Panc1 (cell line): ENCODE data around the gene MKRN2. TPM values are rescaled to one million over a fixed set of nuclear protein-coding genes. Genes with fewer than 3 reads are reported as not detected.

Experiments used
- ATAC-seq: fragments of 200-7000 bp; cut with Tn5 transposase; 2 replicates; pipeline ENCODE4 v1.9.1; 2020; ENCODE audit warnings: mild to moderate bottlenecking, moderate library complexity
- BruUV-seq: library from RNA; stranded (reverse); fragments of 400-500 nt; replicated peaks from 2 replicates; lab custom pipeline; 2021; lab: Mats Ljungman, UMichigan
- CTCF ChIA-PET: fragments of 300-600 bp; sonication (Branson Sonifier 250); formaldehyde crosslinking; loops from one replicate; lab custom pipeline; 2022; ENCODE audit warnings: antibody characterized with exemption; lab: Charles Lee
- POLR2A ChIA-PET: fragments of 300-600 bp; sonication (Branson Sonifier 250); formaldehyde crosslinking; loops from one replicate; lab custom pipeline; 2022; ENCODE audit warnings: antibody characterized with exemption; lab: Charles Lee
- DNase-seq: peaks from one replicate; pipeline ENCODE4 v3.0.0-alpha.2; 2010; ENCODE audit warnings: low read depth, low spot score
- H3K27ac ChIP-seq: 2 replicates; pipeline ENCODE4 v1.5.1; 2011; ENCODE audit warnings: mild to moderate bottlenecking, low read length, inconsistent platforms
- H3K27me3 ChIP-seq: fragments of 200-500 bp; sonication (Bioruptor generic); 2 replicates; pipeline ENCODE4 v1.6.0; 2014; ENCODE audit warnings: low read length, inconsistent platforms; ENCODE audit not compliant: control insufficient read depth, insufficient read depth
- H3K36me3 ChIP-seq: fragments of 200-500 bp; sonication (Bioruptor generic); 2 replicates; pipeline ENCODE4 v1.5.1; 2014; ENCODE audit warnings: inconsistent platforms, mild to moderate bottlenecking, low read length, moderate library complexity; ENCODE audit not compliant: control insufficient read depth, insufficient read depth
- H3K4me1 ChIP-seq: 2 replicates; pipeline ENCODE4 v1.5.1; 2011; ENCODE audit warnings: inconsistent platforms, mild to moderate bottlenecking, low read length, moderate library complexity; ENCODE audit not compliant: control insufficient read depth, insufficient read depth
- H3K4me3 ChIP-seq, 2 experiments: 2 replicates each; pipeline ENCODE4 v1.5.1; 2011 to 2012; ENCODE audit warnings: low read depth in 2 of 2, low read length in 2 of 2, mild to moderate bottlenecking in 2 of 2, inconsistent platforms in 1 of 2, moderate library complexity in 1 of 2
- H3K9me3 ChIP-seq: fragments of 200-500 bp; sonication (Bioruptor generic); 2 replicates; pipeline ENCODE4 v1.5.1; 2014; ENCODE audit warnings: low read depth, mild to moderate bottlenecking, inconsistent platforms, low read length, moderate library complexity; ENCODE audit not compliant: control insufficient read depth, insufficient read depth
- POLR2AphosphoS5 ChIP-seq: IDR thresholded peaks from 2 replicates; pipeline ENCODE4 v1.6.1; 2012; ENCODE audit warnings: mild to moderate bottlenecking, low read depth, low read length, moderate library complexity
- REST ChIP-seq, 2 experiments: IDR thresholded peaks; 2 replicates each; pipeline ENCODE4 v1.6.1; 2011 to 2012; ENCODE audit warnings: low read depth in 2 of 2, control low read depth in 1 of 2, low read length in 1 of 2, mild to moderate bottlenecking in 1 of 2, moderate library complexity in 1 of 2; ENCODE audit not compliant: insufficient read depth in 1 of 2
- SIN3A ChIP-seq: IDR thresholded peaks from 2 replicates; pipeline ENCODE4 v1.6.1; 2012; ENCODE audit warnings: low read depth, mild to moderate bottlenecking, low read length, moderate library complexity, borderline replicate concordance; ENCODE audit not compliant: insufficient read depth
- TCF7L2 ChIP-seq: IDR thresholded peaks from 2 replicates; pipeline ENCODE4 v1.6.1; 2011; ENCODE audit warnings: mild to moderate bottlenecking, low read depth, low read length, inconsistent platforms
- in situ Hi-C: cut with HindIII; loops from 2 replicates; pipeline ENCODE4 v1.10.0; 2016; ENCODE audit warnings: low sequenced_read_pairs, low pct_unique_long_range_greater_than_20kb
- intact Hi-C: fragments of 100-400 bp; cut with micrococcal nuclease; formaldehyde crosslinking; loops from one replicate; pipeline ENCODE4 v1.10.0; 2022; ENCODE audit not compliant: unreplicated experiment
- total RNA-seq: library from RNA; stranded (reverse); gene quantifications from one replicate; pipeline ENCODE4 v1.2.1, GENCODE V29; 2021; ENCODE audit not compliant: unreplicated experiment
- TF ChIP-seq, protein P1 (sequence below): fragments of 450-650 bp; IDR thresholded peaks from 2 replicates; pipeline ENCODE4 v1.5.1; 2017; ENCODE audit warnings: mild to moderate bottlenecking

MKRN2 gene
- total RNA-seq, 1 experiment from 2014 or later, result 19.4 TPM

DNA sequence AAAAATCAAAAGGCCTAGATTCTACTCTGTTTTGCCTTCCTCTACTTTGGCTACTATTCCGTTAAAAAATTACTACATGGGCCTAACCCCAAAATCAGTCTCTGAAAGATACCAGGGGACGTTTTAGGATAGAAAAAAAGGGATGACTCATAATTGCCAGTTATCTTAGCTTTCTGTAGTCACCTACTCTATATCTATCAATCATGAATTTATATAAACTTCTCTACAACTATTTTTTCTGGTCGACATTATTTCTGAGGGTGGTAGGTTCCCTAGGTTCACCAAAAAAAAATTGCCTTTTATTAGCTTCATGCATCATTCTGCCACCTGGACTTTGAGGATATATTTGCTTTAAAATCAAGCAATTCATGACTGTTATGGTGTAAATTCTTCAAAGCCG, 70.5 kb downstream of the MKRN2 start:
- Histone ChIP-seq H3K9me3 (no peaks in the 10 kb centered on the region), H3K27me3 (no peaks in the 10 kb centered on the region), H3K27ac (no peak overlapping the region), H3K4me3 (no peak overlapping the region), H3K36me3 (no peaks in the 10 kb centered on the region), H3K4me1 (peaks cover 17% of the 10 kb centered on the region)
- ChIA-PET POLR2A (no interaction called here), CTCF (no interaction called here)
- TF ChIP-seq POLR2AphosphoS5 (no peak), REST (IDR thresholded peaks at IDR 0.05; ENCODE audit: insufficient read depth in 1 of 2, low read depth in 2 of 2, low read length in 1 of 2) (no peak), TCF7L2 (no peak), SIN3A (no peak)
- TF ChIP-seq, protein P1, sequence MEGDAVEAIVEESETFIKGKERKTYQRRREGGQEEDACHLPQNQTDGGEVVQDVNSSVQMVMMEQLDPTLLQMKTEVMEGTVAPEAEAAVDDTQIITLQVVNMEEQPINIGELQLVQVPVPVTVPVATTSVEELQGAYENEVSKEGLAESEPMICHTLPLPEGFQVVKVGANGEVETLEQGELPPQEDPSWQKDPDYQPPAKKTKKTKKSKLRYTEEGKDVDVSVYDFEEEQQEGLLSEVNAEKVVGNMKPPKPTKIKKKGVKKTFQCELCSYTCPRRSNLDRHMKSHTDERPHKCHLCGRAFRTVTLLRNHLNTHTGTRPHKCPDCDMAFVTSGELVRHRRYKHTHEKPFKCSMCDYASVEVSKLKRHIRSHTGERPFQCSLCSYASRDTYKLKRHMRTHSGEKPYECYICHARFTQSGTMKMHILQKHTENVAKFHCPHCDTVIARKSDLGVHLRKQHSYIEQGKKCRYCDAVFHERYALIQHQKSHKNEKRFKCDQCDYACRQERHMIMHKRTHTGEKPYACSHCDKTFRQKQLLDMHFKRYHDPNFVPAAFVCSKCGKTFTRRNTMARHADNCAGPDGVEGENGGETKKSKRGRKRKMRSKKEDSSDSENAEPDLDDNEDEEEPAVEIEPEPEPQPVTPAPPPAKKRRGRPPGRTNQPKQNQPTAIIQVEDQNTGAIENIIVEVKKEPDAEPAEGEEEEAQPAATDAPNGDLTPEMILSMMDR, result no peak
- BruUV-seq, result no TSS peak
- no peak for ATAC-seq
- intact Hi-C loops (no loop called here), in situ Hi-C loops (no loop called here)
- DNase-seq, result no peak

GRCh38 chr3:12628813-12629212, 71.9 kb downstream of the MKRN2 start:
- Histone ChIP-seq H3K4me1 (peaks cover 19% of the 10 kb centered on the region), H3K27me3 (no peaks in the 10 kb centered on the region), H3K36me3 (no peaks in the 10 kb centered on the region), H3K9me3 (no peaks in the 10 kb centered on the region), H3K27ac (no peak overlapping the region), H3K4me3 (no peak overlapping the region)
- BruUV-seq, result no TSS peak
- in situ Hi-C loops, result no loop called here
- TF ChIP-seq SIN3A (no peak), REST (IDR thresholded peaks at IDR 0.05; ENCODE audit: insufficient read depth in 1 of 2, low read depth in 2 of 2, low read length in 1 of 2) (no peak), TCF7L2 (no peak), POLR2AphosphoS5 (no peak)
- TF ChIP-seq, protein P1, result no peak
- DNase-seq (no peak), ATAC-seq (no peak)
- intact Hi-C loops, result no loop called here
- CTCF ChIA-PET, result no interaction called here
- POLR2A ChIA-PET, result no interaction called here
